HEK293 (cell line): ENCODE data around the gene PHF21A.
A peak's percentile ranks its signal among the peaks of the same experiment; 100 is the strongest.

Source experiments
- CTCF ChIA-PET: fragments of 350-600 bp; formaldehyde crosslinking; extraction: SDS; loops from one replicate; lab custom pipeline; 2021; ENCODE audit warnings: antibody characterized with exemption; lab: Yijun Ruan, JAX
- POLR2A ChIA-PET: fragments of 300-600 bp; formaldehyde crosslinking; extraction: SDS; loops from one replicate; lab custom pipeline; 2020; ENCODE audit warnings: antibody characterized with exemption, inconsistent platforms; lab: Yijun Ruan, JAX
- H3K27ac ChIP-seq: fragments of 200-500 bp; sonication (Bioruptor generic); 2 replicates; pipeline ENCODE4 v1.5.1; 2014; ENCODE audit warnings: low read depth, low read length, control low read depth, inconsistent platforms; ENCODE audit errors: extremely low read depth
- H3K36me3 ChIP-seq, 2 experiments: fragments of 200-500 bp in 1 of 2; sonication (Bioruptor generic) in 1 of 2; 1 replicate in 1 of 2; 2 replicates in 1 of 2; pipeline ENCODE4 v1.5.1; 2014 to 2017; ENCODE audit warnings: inconsistent platforms in 2 of 2, low read length in 2 of 2; ENCODE audit not compliant: control insufficient read depth in 2 of 2, insufficient read depth in 1 of 2
- H3K4me1 ChIP-seq: fragments of 200-500 bp; sonication (Bioruptor generic); 2 replicates; pipeline ENCODE4 v1.5.1; 2014; ENCODE audit warnings: mild to moderate bottlenecking, low read length, inconsistent platforms; ENCODE audit not compliant: control insufficient read depth, insufficient read depth
- H3K4me3 ChIP-seq: 2 replicates; pipeline ENCODE4 v1.5.1; 2011; ENCODE audit warnings: low read depth, mild to moderate bottlenecking, control low read depth, low read length, moderate library complexity
- H3K9me3 ChIP-seq: fragments of 200-500 bp; sonication (Bioruptor generic); 2 replicates; pipeline ENCODE4 v1.5.1; 2014; ENCODE audit warnings: low read depth, low read length, inconsistent platforms; ENCODE audit not compliant: control insufficient read depth, insufficient read depth
- CTCF ChIP-seq: fragments of 450-650 bp; formaldehyde crosslinking; IDR thresholded peaks from 2 replicates; pipeline ENCODE4 v1.5.1; 2016; ENCODE audit warnings: missing biosample characterization, missing genetic modification characterization
- MYNN ChIP-seq: fragments of 450-650 bp; formaldehyde crosslinking; IDR thresholded peaks from 2 replicates; pipeline ENCODE4 v1.5.1; 2016; ENCODE audit warnings: missing biosample characterization, missing genetic modification characterization, borderline replicate concordance
- PATZ1 ChIP-seq: fragments of 450-650 bp; formaldehyde crosslinking; IDR thresholded peaks from 2 replicates; pipeline ENCODE4 v1.5.1; 2016; ENCODE audit warnings: missing biosample characterization, missing genetic modification characterization
- PRDM6 ChIP-seq: fragments of 450-650 bp; formaldehyde crosslinking; IDR thresholded peaks from 2 replicates; pipeline ENCODE4 v1.5.1; 2017; ENCODE audit warnings: missing biosample characterization, missing genetic modification characterization
- ZBTB17 ChIP-seq: fragments of 450-650 bp; formaldehyde crosslinking; IDR thresholded peaks from 2 replicates; pipeline ENCODE4 v1.5.1; 2016; ENCODE audit warnings: missing biosample characterization, missing genetic modification characterization
- ZBTB21 ChIP-seq: fragments of 450-650 bp; formaldehyde crosslinking; IDR thresholded peaks from 2 replicates; pipeline ENCODE4 v1.5.1; 2017; ENCODE audit warnings: missing biosample characterization, missing genetic modification characterization
- ZBTB44 ChIP-seq: fragments of 450-650 bp; IDR thresholded peaks from 2 replicates; pipeline ENCODE4 v1.5.1; 2018; ENCODE audit warnings: missing biosample characterization, mild to moderate bottlenecking, missing genetic modification characterization
- ZNF121 ChIP-seq: fragments of 450-650 bp; formaldehyde crosslinking; IDR thresholded peaks from 2 replicates; pipeline ENCODE4 v1.5.1; 2016; ENCODE audit warnings: missing biosample characterization, missing genetic modification characterization
- ZNF133 ChIP-seq: fragments of 450-650 bp; formaldehyde crosslinking; IDR thresholded peaks from 2 replicates; pipeline ENCODE4 v1.5.1; 2016; ENCODE audit warnings: missing biosample characterization, missing genetic modification characterization
- ZNF266 ChIP-seq: fragments of 450-650 bp; formaldehyde crosslinking; IDR thresholded peaks from 2 replicates; pipeline ENCODE4 v1.5.1; 2016; ENCODE audit warnings: missing biosample characterization, missing genetic modification characterization, low read depth
- ZNF280D ChIP-seq: fragments of 450-650 bp; formaldehyde crosslinking; IDR thresholded peaks from 2 replicates; pipeline ENCODE4 v1.5.1; 2016; ENCODE audit warnings: missing biosample characterization, missing genetic modification characterization
- ZNF292 ChIP-seq: fragments of 450-650 bp; formaldehyde crosslinking; IDR thresholded peaks from 2 replicates; pipeline ENCODE4 v1.5.1; 2016; ENCODE audit warnings: low read depth, missing biosample characterization, missing genetic modification characterization, borderline replicate concordance
- ZNF335 ChIP-seq: fragments of 450-650 bp; formaldehyde crosslinking; conservative IDR thresholded peaks from 2 replicates; pipeline ENCODE4 v1.5.1; 2016; ENCODE audit warnings: missing biosample characterization, missing genetic modification characterization
- ZNF416 ChIP-seq: fragments of 450-650 bp; formaldehyde crosslinking; IDR thresholded peaks from 2 replicates; pipeline ENCODE4 v1.5.1; 2016; ENCODE audit warnings: missing biosample characterization, missing genetic modification characterization
- ZNF596 ChIP-seq: fragments of 450-650 bp; IDR thresholded peaks from 2 replicates; pipeline ENCODE4 v1.5.0; 2018; ENCODE audit warnings: missing biosample characterization, mild to moderate bottlenecking, missing genetic modification characterization, moderate library complexity
- ZNF600 ChIP-seq: fragments of 450-650 bp; formaldehyde crosslinking; IDR thresholded peaks from 2 replicates; pipeline ENCODE4 v1.5.1; 2016; ENCODE audit warnings: missing biosample characterization, missing genetic modification characterization
- ZNF621 ChIP-seq: fragments of 450-650 bp; formaldehyde crosslinking; IDR thresholded peaks from 2 replicates; pipeline ENCODE4 v1.5.1; 2017; ENCODE audit warnings: missing biosample characterization, missing genetic modification characterization
- ZNF626 ChIP-seq: fragments of 450-650 bp; sonication (Bioruptor Pico); formaldehyde crosslinking; IDR thresholded peaks from 2 replicates; pipeline ENCODE4 v1.5.1; 2018; ENCODE audit warnings: missing biosample characterization, missing genetic modification characterization, inconsistent platforms
- ZNF664 ChIP-seq: fragments of 450-650 bp; formaldehyde crosslinking; IDR thresholded peaks from 2 replicates; pipeline ENCODE4 v1.5.1; 2016; ENCODE audit warnings: missing biosample characterization, missing genetic modification characterization
- ZNF677 ChIP-seq: fragments of 450-650 bp; IDR thresholded peaks from 2 replicates; pipeline ENCODE4 v1.5.0; 2018; ENCODE audit warnings: missing biosample characterization, mild to moderate bottlenecking, missing genetic modification characterization, moderate library complexity
- ZSCAN5A ChIP-seq: fragments of 450-650 bp; formaldehyde crosslinking; IDR thresholded peaks from 2 replicates; pipeline ENCODE4 v1.5.1; 2016; ENCODE audit warnings: missing biosample characterization, missing genetic modification characterization

Gene PHF21A

GRCh38 chr11:46107780-46108179 lies 13.5 kb downstream of the PHF21A start (continued):
- no peak for TF ChIP-seq CTCF (tag by site-specific recombination)

GRCh38 chr11:46107408-46107718 lies 13.9 kb downstream of the PHF21A start:
- TF ChIP-seq ZNF596 (tag by site-specific recombination) (no peak), ZNF121 (tag by site-specific recombination) (no peak), PRDM6 (peak; percentile 62), ZNF416 (tag by site-specific recombination) (no peak), ZNF266 (no peak), ZNF664 (peak; percentile 84), ZNF626 (tag by site-specific recombination) (no peak), ZNF133 (tag by site-specific recombination) (no peak), ZNF677 (tag by site-specific recombination) (no peak), ZNF292 (no peak)
- no peak overlapping the region for H3K27ac ChIP-seq
- no peak overlapping the region for H3K4me3 ChIP-seq
- ChIA-PET POLR2A (no interaction called here), CTCF (interaction anchor here (1.4 kb wide), 1 partner anchor 265 kb away, joined by 3 read pairs; no protein-coding TSS in a partner anchor)
- no peaks in the 10 kb centered on the region for H3K36me3 ChIP-seq
- H3K4me1 ChIP-seq = peaks cover 13% of the 10 kb centered on the region
- no peaks in the 10 kb centered on the region for H3K9me3 ChIP-seq

- H3K4me3 ChIP-seq = no peak overlapping the region
- ChIA-PET POLR2A (interaction anchor here (1.2 kb wide), 1 partner anchor 14 kb away, joined by 3 read pairs; no protein-coding TSS in a partner anchor), CTCF (interaction anchor here (1.4 kb wide), 1 partner anchor 264 kb away, joined by 3 read pairs; no protein-coding TSS in a partner anchor)
- no peaks in the 10 kb centered on the region for H3K9me3 ChIP-seq
- H3K36me3 ChIP-seq = no peaks in the 10 kb centered on the region
- H3K27ac ChIP-seq = no peak overlapping the region
- peaks cover 13% of the 10 kb centered on the region for H3K4me1 ChIP-seq
- TF ChIP-seq PATZ1 (tag by site-specific recombination) (no peak), ZNF621 (tag by site-specific recombination) (no peak), ZNF335 (tag by site-specific recombination) (peak; percentile 84), ZSCAN5A (tag by site-specific recombination) (no peak), ZNF280D (tag by site-specific recombination) (no peak), MYNN (tag by site-specific recombination) (peak; percentile 95), ZBTB21 (peak; percentile 71; the same call in 1 of the 2 replicates), ZNF600 (tag by site-specific recombination) (peak; percentile 84), ZBTB44 (tag by site-specific recombination) (peak; percentile 47), ZBTB17 (tag by site-specific recombination) (peak; percentile 18; the same call in 1 of the 2 replicates)
These were observed 14.5 kb downstream of the PHF21A start for GRCh38 chr11:46106530-46107407.
